ENCODE measurements around the gene PPM1J.
"Not testable (repeated sequence)": the region's sequence is repeated elsewhere in the genome, so short reads cannot be mapped to it uniquely, and the experiment has no call there.

PPM1J gene

GRCh38 chr1:112721294-112721693 is 6.2 kb upstream of the PPM1J start:
- DNase-seq (ENCODE audit: low read depth in 3 of 3), result not testable (repeated sequence)

- no peak for DNase-seq (ENCODE audit: low read depth in 3 of 3)
Measured at GRCh38 chr1:112720800-112721199, 5.7 kb upstream of the PPM1J start.

- no peak for DNase-seq (ENCODE audit: low read depth in 3 of 3)
Measured at GRCh38 chr1:112719706-112720105, 4.6 kb upstream of the PPM1J start.

GRCh38 chr1:112718691-112719418 is 3.7 kb upstream of the PPM1J start:
- DNase-seq (ENCODE audit: low read depth in 3 of 3), result peak; percentile 56 to 63 (median 62)

GRCh38 chr1:112717263-112717873 is 2.2 kb upstream of the PPM1J start:
- DNase-seq (ENCODE audit: low read depth in 3 of 3), result no peak

- peak in 2 of 3 experiments; percentile 64 to 69 for DNase-seq (ENCODE audit: low read depth in 3 of 3)
Measured at GRCh38 chr1:112716133-112716720, 1.1 kb upstream of the PPM1J start.

GRCh38 chr1:112714313-112715263 is 544 bp downstream of the PPM1J start:
- DNase-seq (ENCODE audit: low read depth in 3 of 3), result no peak

GRCh38 chr1:112713466-112714312 is 1.4 kb downstream of the PPM1J start:
- no peak for DNase-seq (ENCODE audit: low read depth in 3 of 3)

- no peak for DNase-seq (ENCODE audit: low read depth in 3 of 3)
Measured at GRCh38 chr1:112712701-112713128, 2.4 kb downstream of the PPM1J start.

- DNase-seq (ENCODE audit: low read depth in 3 of 3), result no peak
Measured at GRCh38 chr1:112712191-112712590, 2.9 kb downstream of the PPM1J start.

GRCh38 chr1:112711670-112712069 is 3.5 kb downstream of the PPM1J start:
- no peak for DNase-seq (ENCODE audit: low read depth in 3 of 3)

- DNase-seq (ENCODE audit: low read depth in 3 of 3), result no peak
Measured at GRCh38 chr1:112711041-112711440, 4.1 kb downstream of the PPM1J start.

GRCh38 chr1:112710586-112710985 is 4.5 kb downstream of the PPM1J start:
- no peak for DNase-seq (ENCODE audit: low read depth in 3 of 3)

GRCh38 chr1:112710159-112710558 is 5.0 kb downstream of the PPM1J start:
- no peak for DNase-seq (ENCODE audit: low read depth in 3 of 3)

- no peak for DNase-seq (ENCODE audit: low read depth in 3 of 3)
Measured at GRCh38 chr1:112708489-112708888, 6.6 kb downstream of the PPM1J start.

- no peak for DNase-seq (ENCODE audit: low read depth in 3 of 3)
Measured at GRCh38 chr1:112708002-112708448, 7.1 kb downstream of the PPM1J start.

GRCh38 chr1:112707221-112708001 is 7.7 kb downstream of the PPM1J start:
- peak in 2 of 3 experiments; percentile 45 to 47 for DNase-seq (ENCODE audit: low read depth in 3 of 3)

- no peak for DNase-seq (ENCODE audit: low read depth in 3 of 3)
Measured at GRCh38 chr1:112706505-112707220, 8.5 kb downstream of the PPM1J start, which contains the start of gene RHOC. Gene RHOC, minus strand, starts transcription at chr1:112707127. Its CDS starts 3,328 bp downstream, at chr1:112703799.

- DNase-seq (ENCODE audit: low read depth in 3 of 3), result no peak
Measured at GRCh38 chr1:112704934-112705627, 10.1 kb downstream of the PPM1J start.

Measured in stimulated activated CD4-positive, alpha-beta T cell treated with anti-CD3 and anti-CD28 coated beads, TNF-alpha, amount 100 ng/mL, for 4 hours (primary cell).